ENCODE results near the gene CBLL1. TPM values are rescaled to one million over a fixed set of nuclear protein-coding genes. Genes with fewer than 3 reads are reported as not detected.

Gene CBLL1
- total RNA-seq = 43.5 and 45.8 TPM in 2 replicates
- polyA plus RNA-seq (2012) = 19.4 TPM

GRCh38 chr7:107743567-107744344, at the start of gene CBLL1:
Gene CBLL1, plus strand, starts transcription at chr7:107744142. Its CDS starts 22 bp downstream, at chr7:107744164.
- DNase-seq (ENCODE audit: low read depth) = peak; percentile 99

GRCh38 chr7:107694386-107694785, 49.6 kb upstream of the CBLL1 start:
- peak; percentile 82 for DNase-seq (ENCODE audit: low read depth)

GRCh38 chr7:107696330-107696946, 47.5 kb upstream of the CBLL1 start:
- no peak for DNase-seq (ENCODE audit: low read depth)

- DNase-seq (ENCODE audit: low read depth) = peak; percentile 38
These were observed 46.5 kb upstream of the CBLL1 start for GRCh38 chr7:107697321-107698049.

- DNase-seq (ENCODE audit: low read depth) = no peak
These were observed 43.4 kb upstream of the CBLL1 start for GRCh38 chr7:107700570-107700969.

- no peak for DNase-seq (ENCODE audit: low read depth)
These were observed 42.8 kb upstream of the CBLL1 start for GRCh38 chr7:107701191-107701590.

GRCh38 chr7:107703219-107703618, 40.7 kb upstream of the CBLL1 start:
- no peak for DNase-seq (ENCODE audit: low read depth)

GRCh38 chr7:107703872-107704271, 40.1 kb upstream of the CBLL1 start:
- DNase-seq (ENCODE audit: low read depth) = no peak

GRCh38 chr7:107708956-107709355, 35.0 kb upstream of the CBLL1 start:
- no peak for DNase-seq (ENCODE audit: low read depth)

- DNase-seq (ENCODE audit: low read depth) = no peak
These were observed 32.6 kb upstream of the CBLL1 start for GRCh38 chr7:107711301-107711700.

- no peak for DNase-seq (ENCODE audit: low read depth)
These were observed 31.9 kb upstream of the CBLL1 start for GRCh38 chr7:107712025-107712424.

- DNase-seq (ENCODE audit: low read depth) = no peak
These were observed 31.0 kb upstream of the CBLL1 start for GRCh38 chr7:107712896-107713295.

- DNase-seq (ENCODE audit: low read depth) = no peak
These were observed 28.4 kb upstream of the CBLL1 start for GRCh38 chr7:107715531-107715930.

- DNase-seq (ENCODE audit: low read depth) = no peak
These were observed 25.3 kb upstream of the CBLL1 start for GRCh38 chr7:107718456-107719193.

GRCh38 chr7:107721286-107721685, 22.7 kb upstream of the CBLL1 start:
- DNase-seq (ENCODE audit: low read depth) = no peak

- DNase-seq (ENCODE audit: low read depth) = no peak
These were observed 20.7 kb upstream of the CBLL1 start for GRCh38 chr7:107723255-107723654.

- DNase-seq (ENCODE audit: low read depth) = peak; percentile 71
These were observed 18.7 kb upstream of the CBLL1 start for GRCh38 chr7:107725138-107725740.

GRCh38 chr7:107726356-107727130, 17.4 kb upstream of the CBLL1 start:
- DNase-seq (ENCODE audit: low read depth) = no peak

- no peak for DNase-seq (ENCODE audit: low read depth)
These were observed 15.7 kb upstream of the CBLL1 start for GRCh38 chr7:107728276-107728675.
